ENCODE measurements around the gene CWH43. TPM values are rescaled to one million over a fixed set of nuclear protein-coding genes. Genes with fewer than 3 reads are reported as not detected.
A peak's percentile ranks its signal among the peaks of the same experiment; 100 is the strongest.
"Not testable (repeated sequence)": the region's sequence is repeated elsewhere in the genome, so short reads cannot be mapped to it uniquely, and the experiment has no call there.

Gene CWH43
- total RNA-seq, 1 donor from 2014 or later = 2.3 TPM

DNA sequence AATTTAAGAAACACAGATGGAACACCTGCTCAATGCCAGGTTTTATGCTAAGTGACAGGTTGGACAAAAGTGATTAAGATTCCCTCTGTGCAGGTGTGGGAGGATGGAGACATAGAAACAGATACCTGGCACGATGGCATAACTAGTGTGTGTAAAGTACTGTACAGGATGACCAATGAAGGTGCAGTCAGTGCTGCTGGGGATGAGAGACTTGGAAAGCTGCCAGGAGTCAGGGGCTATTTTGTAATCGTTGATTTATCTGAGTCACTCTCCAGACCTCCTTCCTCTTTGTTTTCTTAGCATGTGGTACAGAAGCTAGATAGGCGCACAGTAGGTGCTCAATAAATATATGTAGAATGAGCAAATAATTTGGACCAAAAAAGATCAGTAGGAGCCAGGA, 58.2 kb downstream of the CWH43 start:
- intact Hi-C loops (cut with DNase I) = no loop called here
- H3K4me3 ChIP-seq = no peak overlapping the region
- ATAC-seq = no peak

DNA sequence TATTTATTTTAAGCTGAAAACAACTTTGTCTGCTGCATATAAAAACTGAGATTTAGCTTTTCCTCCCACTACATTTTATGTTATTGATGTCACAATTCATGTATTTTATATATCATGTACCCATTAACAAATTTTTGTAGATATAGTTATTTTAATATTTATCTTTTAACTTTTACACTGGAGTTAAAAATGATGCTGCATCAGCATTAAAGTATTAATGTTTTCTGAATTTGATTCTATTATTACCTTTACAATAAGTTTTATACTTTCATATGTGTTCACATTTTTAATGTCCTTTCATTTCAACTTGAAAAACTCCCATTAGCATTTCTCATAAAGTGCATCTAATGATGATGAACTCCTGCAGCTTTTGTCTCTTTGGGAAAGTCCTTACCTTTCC, 72.2 kb downstream of the CWH43 start:
- Histone ChIP-seq H3K27ac (no peak overlapping the region), H3K4me3 (no peak overlapping the region), H3K4me1 (no peaks in the 10 kb centered on the region), H3K27me3 (ENCODE audit: low read depth) (no peaks in the 10 kb centered on the region), H3K9me3 (peaks cover 14% of the 10 kb centered on the region), H3K36me3 (no peaks in the 10 kb centered on the region)
- ATAC-seq (no peak), DNase-seq (no peak)
- TF ChIP-seq, protein P1, sequence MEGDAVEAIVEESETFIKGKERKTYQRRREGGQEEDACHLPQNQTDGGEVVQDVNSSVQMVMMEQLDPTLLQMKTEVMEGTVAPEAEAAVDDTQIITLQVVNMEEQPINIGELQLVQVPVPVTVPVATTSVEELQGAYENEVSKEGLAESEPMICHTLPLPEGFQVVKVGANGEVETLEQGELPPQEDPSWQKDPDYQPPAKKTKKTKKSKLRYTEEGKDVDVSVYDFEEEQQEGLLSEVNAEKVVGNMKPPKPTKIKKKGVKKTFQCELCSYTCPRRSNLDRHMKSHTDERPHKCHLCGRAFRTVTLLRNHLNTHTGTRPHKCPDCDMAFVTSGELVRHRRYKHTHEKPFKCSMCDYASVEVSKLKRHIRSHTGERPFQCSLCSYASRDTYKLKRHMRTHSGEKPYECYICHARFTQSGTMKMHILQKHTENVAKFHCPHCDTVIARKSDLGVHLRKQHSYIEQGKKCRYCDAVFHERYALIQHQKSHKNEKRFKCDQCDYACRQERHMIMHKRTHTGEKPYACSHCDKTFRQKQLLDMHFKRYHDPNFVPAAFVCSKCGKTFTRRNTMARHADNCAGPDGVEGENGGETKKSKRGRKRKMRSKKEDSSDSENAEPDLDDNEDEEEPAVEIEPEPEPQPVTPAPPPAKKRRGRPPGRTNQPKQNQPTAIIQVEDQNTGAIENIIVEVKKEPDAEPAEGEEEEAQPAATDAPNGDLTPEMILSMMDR (IDR thresholded peaks at IDR 0.05) = no peak
- intact Hi-C loops (cut with DNase I) = no loop called here

More for the DNA sequence above, 58.2 kb downstream of the CWH43 start:
- TF ChIP-seq, protein P1 (IDR thresholded peaks at IDR 0.05) = no peak
- no peaks in the 10 kb centered on the region for H3K36me3 ChIP-seq
- H3K27me3 ChIP-seq (ENCODE audit: low read depth) = no peaks in the 10 kb centered on the region
- H3K9me3 ChIP-seq = no peaks in the 10 kb centered on the region
- no peak overlapping the region for H3K27ac ChIP-seq
- DNase-seq = no peak
- no peaks in the 10 kb centered on the region for H3K4me1 ChIP-seq

DNA sequence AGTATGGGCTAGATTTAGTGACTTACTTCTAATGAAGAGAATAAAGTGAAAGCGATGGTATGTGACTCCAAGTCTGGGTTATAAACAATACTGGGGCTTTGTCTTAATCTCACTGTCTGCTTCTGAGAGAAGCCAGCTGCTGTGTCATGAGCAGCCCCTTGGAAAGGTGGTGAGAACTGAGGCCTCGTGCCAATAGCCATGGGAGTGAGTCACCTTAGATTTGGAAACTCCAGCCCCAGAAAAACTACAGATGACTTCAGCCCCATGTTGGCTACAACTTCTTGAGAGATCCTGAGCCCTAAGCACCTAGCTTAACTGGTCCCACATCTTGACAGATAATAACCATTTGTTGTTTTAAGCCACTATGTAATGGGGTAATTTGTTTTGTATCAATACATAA, 77.6 kb downstream of the CWH43 start:
- H3K4me3 ChIP-seq = no peak overlapping the region
- intact Hi-C loops (cut with DNase I) = no loop called here
- H3K27me3 ChIP-seq (ENCODE audit: low read depth) = no peaks in the 10 kb centered on the region
- H3K9me3 ChIP-seq = peaks cover 9% of the 10 kb centered on the region
- DNase-seq (no peak), ATAC-seq (no peak)
- H3K27ac ChIP-seq = no peak overlapping the region
- H3K4me1 ChIP-seq = no peaks in the 10 kb centered on the region
- H3K36me3 ChIP-seq = no peaks in the 10 kb centered on the region
- TF ChIP-seq, protein P1 (IDR thresholded peaks at IDR 0.05) = no peak

DNA sequence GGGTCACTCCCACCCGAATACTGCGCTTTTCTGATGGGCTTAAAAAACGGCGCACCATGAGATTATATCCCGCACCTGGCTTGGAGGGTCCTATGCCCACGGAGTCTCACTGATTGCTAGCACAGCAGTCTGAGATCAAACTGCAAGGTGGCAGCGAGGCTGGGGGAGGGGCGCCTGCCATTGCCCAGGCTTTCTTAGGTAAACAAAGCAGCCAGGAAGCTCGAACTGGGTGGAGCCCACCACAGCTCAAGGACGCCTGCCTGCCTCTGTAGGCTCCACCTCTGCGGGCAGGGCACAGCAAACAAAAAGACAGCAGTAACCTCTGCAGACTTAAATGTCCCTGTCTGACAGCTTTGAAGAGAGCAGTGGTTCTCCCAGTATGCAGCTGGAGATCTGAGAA, 86.1 kb downstream of the CWH43 start:
- H3K9me3 ChIP-seq; intact Hi-C loops (cut with DNase I); H3K36me3 ChIP-seq; H3K27me3 ChIP-seq (ENCODE audit: low read depth); ATAC-seq; H3K4me3 ChIP-seq; DNase-seq; H3K4me1 ChIP-seq; H3K27ac ChIP-seq: not testable (repeated sequence)

DNA sequence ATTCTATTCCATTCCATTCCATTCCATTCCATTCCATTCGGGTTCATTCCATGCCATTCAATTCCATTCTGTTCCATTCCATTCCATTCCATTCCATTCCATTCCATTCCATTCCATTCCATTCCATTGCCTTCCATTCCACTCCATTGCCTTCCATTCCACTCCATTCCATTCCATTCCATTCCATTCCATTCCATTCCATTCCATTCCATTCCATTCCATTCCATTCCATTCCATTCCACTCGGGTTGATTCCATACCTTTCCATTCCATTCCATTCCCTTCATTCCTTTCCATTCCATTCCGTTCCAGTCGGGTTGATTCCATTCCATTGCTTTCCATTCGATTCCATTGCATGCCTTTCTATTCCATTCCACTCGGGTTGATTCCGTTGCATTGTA, 105.8 kb downstream of the CWH43 start:
- intact Hi-C loops (cut with DNase I); H3K4me3 ChIP-seq; H3K4me1 ChIP-seq; DNase-seq; H3K36me3 ChIP-seq; H3K27me3 ChIP-seq (ENCODE audit: low read depth); H3K27ac ChIP-seq: not testable (repeated sequence)
- ATAC-seq = peak; percentile 61 to 67
- peaks cover 19% of the 10 kb centered on the region for H3K9me3 ChIP-seq

DNA sequence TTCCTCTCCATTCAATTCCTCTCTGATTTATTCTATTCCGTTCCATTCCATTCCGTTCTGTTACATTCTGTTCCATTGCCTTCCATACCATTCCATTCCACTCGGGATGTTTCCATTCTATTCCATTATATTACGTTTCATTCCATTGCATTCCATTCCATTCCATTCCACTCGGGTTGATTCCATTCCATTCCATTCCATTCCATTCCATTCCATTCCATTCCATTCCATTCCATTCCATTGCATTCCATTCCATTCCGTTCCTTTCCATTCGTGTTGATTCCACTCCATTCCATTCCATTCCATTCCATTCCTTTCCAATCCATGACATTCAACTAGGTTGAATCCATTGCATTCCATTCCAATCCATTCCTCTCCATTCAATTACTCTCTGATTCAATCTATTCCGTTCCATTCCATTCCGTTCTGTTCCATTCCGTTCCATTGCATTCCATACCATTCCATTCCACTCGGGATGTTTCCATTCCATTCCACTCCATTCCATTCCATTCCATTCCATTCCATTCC, 106.6 kb downstream of the CWH43 start:
- H3K9me3 ChIP-seq = peaks cover 26% of the 10 kb centered on the region
- H3K27me3 ChIP-seq (ENCODE audit: low read depth); H3K27ac ChIP-seq; H3K4me3 ChIP-seq; H3K36me3 ChIP-seq; DNase-seq; H3K4me1 ChIP-seq; intact Hi-C loops (cut with DNase I): not testable (repeated sequence)
- peak; percentile 85 to 87 for ATAC-seq

DNA sequence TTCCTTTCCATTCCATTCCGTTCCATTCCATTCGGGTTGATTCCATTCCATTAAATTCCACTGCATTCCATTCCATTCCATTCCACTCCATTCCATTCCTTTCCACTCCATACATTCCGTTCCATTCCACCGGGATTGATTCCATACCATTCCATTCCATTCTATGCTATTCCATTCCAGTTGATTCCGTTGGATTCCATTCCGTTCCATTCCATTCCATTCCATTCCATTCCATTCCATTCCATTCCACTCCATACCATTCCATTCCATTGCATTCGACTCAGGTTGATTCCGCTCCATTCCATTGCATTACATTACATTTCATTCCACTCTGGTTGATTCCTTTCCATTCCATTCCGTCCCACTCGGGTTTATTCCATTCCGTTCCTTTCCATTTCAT, 110.1 kb downstream of the CWH43 start:
- peaks cover 49% of the 10 kb centered on the region for H3K9me3 ChIP-seq
- intact Hi-C loops (cut with DNase I); H3K36me3 ChIP-seq; H3K4me3 ChIP-seq; H3K4me1 ChIP-seq; ATAC-seq; DNase-seq; H3K27ac ChIP-seq; H3K27me3 ChIP-seq (ENCODE audit: low read depth): not testable (repeated sequence)

DNA sequence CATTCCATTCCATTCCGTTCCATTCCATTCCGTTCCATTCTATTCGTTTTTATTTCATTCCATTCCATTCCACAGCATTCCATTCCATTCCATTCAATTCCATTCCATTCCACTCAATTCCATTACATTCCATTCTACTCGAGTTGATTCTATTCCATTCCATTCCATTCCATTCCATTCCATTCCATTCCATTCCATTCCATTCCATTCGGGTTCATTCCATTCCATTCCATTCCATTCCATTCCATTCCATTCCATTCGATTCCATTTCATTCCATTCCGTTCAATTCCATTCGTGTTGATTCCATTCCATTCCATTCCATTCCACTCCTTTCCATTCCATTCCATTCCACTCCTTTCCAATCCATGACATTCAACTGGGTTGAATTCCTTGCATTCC, 110.6 kb downstream of the CWH43 start:
- H3K4me3 ChIP-seq; DNase-seq; H3K27me3 ChIP-seq (ENCODE audit: low read depth); H3K36me3 ChIP-seq; H3K4me1 ChIP-seq; H3K27ac ChIP-seq; intact Hi-C loops (cut with DNase I): not testable (repeated sequence)
- ATAC-seq = peak; percentile 68 to 71
- peaks cover 45% of the 10 kb centered on the region for H3K9me3 ChIP-seq

DNA sequence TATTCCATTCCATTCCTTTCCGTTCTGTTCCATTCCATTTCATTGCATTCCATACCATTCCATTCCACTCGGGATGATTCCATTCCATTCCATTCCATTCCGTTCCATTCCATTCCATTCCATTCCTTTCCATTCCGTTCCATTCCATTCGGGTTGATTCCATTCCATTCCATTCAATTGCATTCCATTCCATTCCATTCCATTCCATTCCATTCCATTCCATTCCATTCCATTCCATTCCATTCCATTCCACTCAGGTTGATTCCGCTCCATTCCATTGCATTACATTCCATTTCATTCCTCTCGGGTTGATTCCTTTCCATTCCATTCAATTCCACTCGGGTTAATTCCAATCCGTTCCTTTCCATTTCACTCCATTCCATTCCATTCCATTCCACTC, 111.0 kb downstream of the CWH43 start:
- DNase-seq; H3K4me3 ChIP-seq; H3K36me3 ChIP-seq; intact Hi-C loops (cut with DNase I); H3K27ac ChIP-seq; H3K27me3 ChIP-seq (ENCODE audit: low read depth); H3K4me1 ChIP-seq: not testable (repeated sequence)
- peak; percentile 63 to 69 for ATAC-seq
- peaks cover 44% of the 10 kb centered on the region for H3K9me3 ChIP-seq

DNA sequence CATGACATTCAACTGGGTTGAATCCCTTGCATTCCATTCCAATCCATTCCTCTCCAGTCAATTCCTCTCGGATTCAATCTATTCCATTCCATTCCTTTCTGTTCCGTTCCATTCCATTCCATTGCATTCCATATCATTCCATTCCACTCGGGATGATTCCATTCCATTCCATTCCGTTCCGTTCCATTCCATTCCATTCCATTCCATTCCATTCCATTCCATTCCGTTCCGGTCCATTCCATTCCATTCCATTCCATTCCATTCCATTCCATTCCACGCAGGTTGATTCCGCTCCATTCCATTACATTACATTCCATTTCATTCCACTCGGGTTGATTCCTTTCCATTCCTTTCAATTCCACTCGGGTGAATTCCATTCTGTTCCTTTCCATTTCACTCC, 111.4 kb downstream of the CWH43 start:
- H3K36me3 ChIP-seq; H3K27me3 ChIP-seq (ENCODE audit: low read depth); DNase-seq; H3K27ac ChIP-seq; H3K4me3 ChIP-seq; ATAC-seq; H3K4me1 ChIP-seq; intact Hi-C loops (cut with DNase I): not testable (repeated sequence)
- peaks cover 44% of the 10 kb centered on the region for H3K9me3 ChIP-seq

DNA sequence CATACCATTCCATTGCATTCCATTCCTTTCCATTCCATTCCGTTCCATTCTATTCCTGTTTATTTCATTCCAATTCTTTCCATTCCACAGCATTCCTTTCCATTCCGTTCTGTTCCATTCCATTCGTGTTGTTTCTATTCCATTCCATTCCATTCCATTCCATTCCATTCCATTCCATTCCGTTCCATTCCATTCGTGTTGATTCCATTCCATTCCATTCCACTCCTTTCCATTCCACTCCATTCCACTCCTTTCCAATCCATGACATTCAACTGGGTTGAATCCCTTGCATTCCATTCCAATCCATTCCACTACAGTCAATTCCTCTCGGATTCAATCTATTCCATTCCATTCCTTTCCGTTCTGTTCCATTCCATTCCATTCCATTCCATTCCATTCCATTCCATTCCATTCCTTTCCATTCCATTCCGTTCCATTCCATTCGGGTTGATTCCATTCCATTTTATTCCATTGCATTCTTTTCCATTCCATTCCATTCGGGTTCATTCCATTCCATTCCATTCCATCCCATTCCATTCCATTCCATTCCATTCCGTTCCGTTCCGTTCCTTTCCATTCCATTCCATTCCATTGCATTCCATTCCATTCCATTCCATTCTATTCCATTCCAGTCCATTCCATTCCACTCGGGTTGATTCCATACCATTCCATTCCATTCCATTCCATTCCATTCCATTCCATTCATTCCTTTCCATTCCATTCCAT, 112.1 kb downstream of the CWH43 start:
- H3K27me3 ChIP-seq (ENCODE audit: low read depth); H3K4me1 ChIP-seq; H3K36me3 ChIP-seq; intact Hi-C loops (cut with DNase I); H3K27ac ChIP-seq; DNase-seq; H3K4me3 ChIP-seq: not testable (repeated sequence)
- peak; percentile 19 to 33 for ATAC-seq
- peaks cover 42% of the 10 kb centered on the region for H3K9me3 ChIP-seq
